Left lung (tissue), 10 donors: ENCODE data around the gene FLVCR1. TPM values are rescaled to one million over a fixed set of nuclear protein-coding genes. Genes with fewer than 3 reads are reported as not detected.

Source experiments
- ATAC-seq: fragments of 200-7000 bp; cut with Tn5 transposase; one replicate; pipeline ENCODE4 v1.9.1; 2020; ENCODE audit warnings: moderate library complexity
- DNase-seq, 4 donors: peaks; one replicate each; pipeline ENCODE4 v3.0.0-alpha.2; 2013 to 2020
- H3K27ac ChIP-seq, 2 donors: fragments of 200-600 bp; sonication (generic) in 1 of 2; one replicate each; pipeline versions ENCODE4 v1.5.0 to v1.8.0; 2020 to 2021
- H3K27me3 ChIP-seq, 2 donors: fragments of 200-600 bp; sonication (generic) in 1 of 2; one replicate each; pipeline versions ENCODE4 v1.5.0 to v1.8.0; 2020 to 2021
- H3K36me3 ChIP-seq, 2 donors: fragments of 200-600 bp; sonication (generic) in 1 of 2; one replicate each; pipeline versions ENCODE4 v1.5.0 to v1.8.0; 2020 to 2021
- H3K4me1 ChIP-seq, 2 donors: fragments of 200-600 bp; one replicate each; pipeline ENCODE4 v1.8.0; 2021
- H3K4me3 ChIP-seq, 2 donors: fragments of 200-600 bp; sonication (generic) in 1 of 2; one replicate each; pipeline versions ENCODE4 v1.5.0 to v1.8.0; 2020 to 2021; ENCODE audit warnings: mild to moderate bottlenecking in 1 of 2
- H3K9me3 ChIP-seq, 2 donors: fragments of 200-600 bp; sonication (generic) in 1 of 2; one replicate each; pipeline versions ENCODE4 v1.5.0 to v1.8.0; 2020 to 2021
- CTCF ChIP-seq, 2 donors: fragments of 200-600 bp; sonication (generic) in 1 of 2; IDR thresholded peaks; one replicate each; pipeline versions ENCODE4 v1.5.0 to v1.8.0; 2021; ENCODE audit warnings: antibody characterized with exemption in 2 of 2
- intact Hi-C, 2 donors: fragments of 100-400 bp; cut with DNase I; formaldehyde crosslinking; loops; one replicate each; pipeline versions ENCODE4 v1.11.2 to v1.14.2; 2022
- polyA plus RNA-seq, 6 donors: library from polyadenylated mRNA; unstranded; fragments of 120-200 nt; gene quantifications; one replicate each; pipeline ENCODE4 v1.2.1, GENCODE V29; 2013; ENCODE audit not compliant: insufficient read length in 6 of 6
- total RNA-seq, 2 donors: library from RNA; stranded (reverse); fragmentation: NEBNext Ultra II Directional; extraction: Animal tissue kit (Norgen Biotek cat#: 25700); gene quantifications; one replicate each; pipeline ENCODE4 v1.2.1, GENCODE V29; 2021
- donor health status: DM: no; HTN: yes; CAD: no.
- donor health status: DM: no; HTN: no; CAD: no.

Gene FLVCR1
- total and polyA plus RNA-seq, 8 donors: 6.1 to 29.4 (median 22.7) TPM

GRCh38 chr1:212941452-212941851 lies 83.4 kb downstream of the FLVCR1 start:
- Histone ChIP-seq H3K36me3 (no peaks in the 10 kb centered on the region), H3K27me3 (no peaks in the 10 kb centered on the region), H3K4me1 (no peaks in the 10 kb centered on the region), H3K27ac (no peak overlapping the region), H3K4me3 (no peak overlapping the region), H3K9me3 (peaks cover 0 to 14% of the 10 kb centered on the region in 2 donors)
- intact Hi-C loops: no loop called here
- DNase-seq (no peak), ATAC-seq (no peak)
- TF ChIP-seq CTCF (IDR thresholded peaks at IDR 0.05): no peak

GRCh38 chr1:212942679-212943392 lies 84.8 kb downstream of the FLVCR1 start:
- Histone ChIP-seq H3K9me3 (peaks cover 0 to 14% of the 10 kb centered on the region in 2 donors), H3K36me3 (no peaks in the 10 kb centered on the region), H3K4me3 (no peak overlapping the region), H3K27me3 (no peaks in the 10 kb centered on the region), H3K4me1 (no peaks in the 10 kb centered on the region), H3K27ac (no peak overlapping the region)
- no peak for ATAC-seq
- no peak for DNase-seq
- TF ChIP-seq CTCF (IDR thresholded peaks at IDR 0.05): no peak
- intact Hi-C loops: no loop called here

- intact Hi-C loops: no loop called here
- no peak for TF ChIP-seq CTCF (IDR thresholded peaks at IDR 0.05)
Measured at GRCh38 chr1:212943393-212943710, 85.3 kb downstream of the FLVCR1 start.

GRCh38 chr1:212944229-212944901 lies 86.3 kb downstream of the FLVCR1 start:
- Histone ChIP-seq H3K9me3 (peaks cover 0 to 14% of the 10 kb centered on the region in 2 donors), H3K4me3 (no peak overlapping the region), H3K27me3 (peaks cover 0 to 5% of the 10 kb centered on the region in 2 donors), H3K36me3 (no peaks in the 10 kb centered on the region), H3K27ac (no peak overlapping the region), H3K4me1 (no peaks in the 10 kb centered on the region)
- intact Hi-C loops: no loop called here
- DNase-seq (no peak), ATAC-seq (no peak)
- no peak for TF ChIP-seq CTCF (IDR thresholded peaks at IDR 0.05)

More at GRCh38 chr1:212943393-212943710, 85.3 kb downstream of the FLVCR1 start:
- no peak overlapping the region for H3K27ac ChIP-seq
- no peaks in the 10 kb centered on the region for H3K4me1 ChIP-seq
- no peak overlapping the region for H3K4me3 ChIP-seq
- ATAC-seq: no peak
- H3K9me3 ChIP-seq: peaks cover 0 to 14% of the 10 kb centered on the region in 2 donors
- H3K27me3 ChIP-seq: no peaks in the 10 kb centered on the region
- no peak for DNase-seq
- no peaks in the 10 kb centered on the region for H3K36me3 ChIP-seq

- DNase-seq: no peak
- peaks cover 0 to 12% of the 10 kb centered on the region in 2 donors for H3K27me3 ChIP-seq
- peaks cover 0 to 9% of the 10 kb centered on the region in 2 donors for H3K9me3 ChIP-seq
- no peak for ATAC-seq
- intact Hi-C loops: no loop called here
- TF ChIP-seq CTCF (IDR thresholded peaks at IDR 0.05): no peak
- no peaks in the 10 kb centered on the region for H3K36me3 ChIP-seq
- no peak overlapping the region for H3K27ac ChIP-seq
- no peak overlapping the region for H3K4me3 ChIP-seq
- H3K4me1 ChIP-seq: peaks cover 0 to 3% of the 10 kb centered on the region in 2 donors
Measured at GRCh38 chr1:212945056-212945455, 87.0 kb downstream of the FLVCR1 start.
